HL-60 (cell line): ENCODE data around the gene FREM1.

Experiments used
- GABPA ChIP-seq: IDR thresholded peaks from 2 replicates; pipeline ENCODE4 v1.6.1; 2012; ENCODE audit warnings: low read depth
- POLR2AphosphoS5 ChIP-seq: IDR thresholded peaks from 2 replicates; pipeline ENCODE4 v1.6.1; 2012; ENCODE audit warnings: low read depth
- TF ChIP-seq, protein P1 (sequence below): IDR thresholded peaks from one replicate; pipeline ENCODE4 v1.5.1; 2011; ENCODE audit warnings: low read length, control low read depth, inconsistent platforms; ENCODE audit not compliant: insufficient read depth
- TF ChIP-seq, protein P2 (sequence below): IDR thresholded peaks from 2 replicates; pipeline ENCODE4 v1.6.1; 2012; ENCODE audit warnings: low read depth; ENCODE audit not compliant: insufficient replicate concordance

DNA sequence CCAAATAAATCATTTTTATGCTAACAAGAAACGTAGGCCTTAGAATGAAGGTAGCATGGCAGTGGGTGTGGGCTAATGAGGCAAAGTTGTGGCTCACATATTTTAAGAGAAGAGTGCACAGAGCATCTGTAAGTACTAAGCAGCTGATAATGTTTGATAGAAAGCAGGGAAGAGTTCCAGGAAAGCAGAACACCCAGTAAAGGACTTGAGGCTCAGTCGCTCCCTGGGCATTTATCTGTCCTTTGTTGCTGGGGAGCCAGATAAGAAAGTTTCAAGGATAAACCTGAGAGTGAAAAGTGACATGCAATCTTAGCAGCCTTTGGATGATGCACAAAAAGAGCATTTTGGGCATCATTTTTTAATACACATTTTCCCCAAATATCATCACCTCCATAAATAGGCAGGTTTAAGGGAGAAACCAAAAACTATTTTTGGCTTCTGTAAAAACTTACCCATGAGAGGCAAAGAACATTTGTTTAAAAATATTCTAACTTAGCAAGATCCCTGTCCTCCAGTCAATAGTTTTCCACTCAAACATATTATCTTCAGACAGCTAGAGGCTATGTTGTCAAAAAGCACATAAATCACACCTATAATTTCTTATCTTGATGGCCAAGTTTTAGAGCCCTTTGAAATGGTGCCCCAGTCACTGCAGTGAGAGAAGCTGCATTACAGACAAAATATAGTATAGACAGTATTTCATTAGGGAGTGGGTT is 3.4 kb downstream of the FREM1 start:
- TF ChIP-seq, protein P1, sequence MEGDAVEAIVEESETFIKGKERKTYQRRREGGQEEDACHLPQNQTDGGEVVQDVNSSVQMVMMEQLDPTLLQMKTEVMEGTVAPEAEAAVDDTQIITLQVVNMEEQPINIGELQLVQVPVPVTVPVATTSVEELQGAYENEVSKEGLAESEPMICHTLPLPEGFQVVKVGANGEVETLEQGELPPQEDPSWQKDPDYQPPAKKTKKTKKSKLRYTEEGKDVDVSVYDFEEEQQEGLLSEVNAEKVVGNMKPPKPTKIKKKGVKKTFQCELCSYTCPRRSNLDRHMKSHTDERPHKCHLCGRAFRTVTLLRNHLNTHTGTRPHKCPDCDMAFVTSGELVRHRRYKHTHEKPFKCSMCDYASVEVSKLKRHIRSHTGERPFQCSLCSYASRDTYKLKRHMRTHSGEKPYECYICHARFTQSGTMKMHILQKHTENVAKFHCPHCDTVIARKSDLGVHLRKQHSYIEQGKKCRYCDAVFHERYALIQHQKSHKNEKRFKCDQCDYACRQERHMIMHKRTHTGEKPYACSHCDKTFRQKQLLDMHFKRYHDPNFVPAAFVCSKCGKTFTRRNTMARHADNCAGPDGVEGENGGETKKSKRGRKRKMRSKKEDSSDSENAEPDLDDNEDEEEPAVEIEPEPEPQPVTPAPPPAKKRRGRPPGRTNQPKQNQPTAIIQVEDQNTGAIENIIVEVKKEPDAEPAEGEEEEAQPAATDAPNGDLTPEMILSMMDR = no peak
- TF ChIP-seq POLR2AphosphoS5 = no peak
- TF ChIP-seq, protein P2, sequence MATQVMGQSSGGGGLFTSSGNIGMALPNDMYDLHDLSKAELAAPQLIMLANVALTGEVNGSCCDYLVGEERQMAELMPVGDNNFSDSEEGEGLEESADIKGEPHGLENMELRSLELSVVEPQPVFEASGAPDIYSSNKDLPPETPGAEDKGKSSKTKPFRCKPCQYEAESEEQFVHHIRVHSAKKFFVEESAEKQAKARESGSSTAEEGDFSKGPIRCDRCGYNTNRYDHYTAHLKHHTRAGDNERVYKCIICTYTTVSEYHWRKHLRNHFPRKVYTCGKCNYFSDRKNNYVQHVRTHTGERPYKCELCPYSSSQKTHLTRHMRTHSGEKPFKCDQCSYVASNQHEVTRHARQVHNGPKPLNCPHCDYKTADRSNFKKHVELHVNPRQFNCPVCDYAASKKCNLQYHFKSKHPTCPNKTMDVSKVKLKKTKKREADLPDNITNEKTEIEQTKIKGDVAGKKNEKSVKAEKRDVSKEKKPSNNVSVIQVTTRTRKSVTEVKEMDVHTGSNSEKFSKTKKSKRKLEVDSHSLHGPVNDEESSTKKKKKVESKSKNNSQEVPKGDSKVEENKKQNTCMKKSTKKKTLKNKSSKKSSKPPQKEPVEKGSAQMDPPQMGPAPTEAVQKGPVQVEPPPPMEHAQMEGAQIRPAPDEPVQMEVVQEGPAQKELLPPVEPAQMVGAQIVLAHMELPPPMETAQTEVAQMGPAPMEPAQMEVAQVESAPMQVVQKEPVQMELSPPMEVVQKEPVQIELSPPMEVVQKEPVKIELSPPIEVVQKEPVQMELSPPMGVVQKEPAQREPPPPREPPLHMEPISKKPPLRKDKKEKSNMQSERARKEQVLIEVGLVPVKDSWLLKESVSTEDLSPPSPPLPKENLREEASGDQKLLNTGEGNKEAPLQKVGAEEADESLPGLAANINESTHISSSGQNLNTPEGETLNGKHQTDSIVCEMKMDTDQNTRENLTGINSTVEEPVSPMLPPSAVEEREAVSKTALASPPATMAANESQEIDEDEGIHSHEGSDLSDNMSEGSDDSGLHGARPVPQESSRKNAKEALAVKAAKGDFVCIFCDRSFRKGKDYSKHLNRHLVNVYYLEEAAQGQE = no peak
- TF ChIP-seq GABPA = no peak
